GM12801 (cell line): ENCODE data around the gene EVA1B.

Experiments
- TF ChIP-seq, protein P1 (sequence below): IDR thresholded peaks from one replicate; pipeline ENCODE4 v1.5.1; 2011; ENCODE audit warnings: control low read depth; ENCODE audit not compliant: insufficient read length; ENCODE audit errors: extremely low read depth

EVA1B gene

DNA sequence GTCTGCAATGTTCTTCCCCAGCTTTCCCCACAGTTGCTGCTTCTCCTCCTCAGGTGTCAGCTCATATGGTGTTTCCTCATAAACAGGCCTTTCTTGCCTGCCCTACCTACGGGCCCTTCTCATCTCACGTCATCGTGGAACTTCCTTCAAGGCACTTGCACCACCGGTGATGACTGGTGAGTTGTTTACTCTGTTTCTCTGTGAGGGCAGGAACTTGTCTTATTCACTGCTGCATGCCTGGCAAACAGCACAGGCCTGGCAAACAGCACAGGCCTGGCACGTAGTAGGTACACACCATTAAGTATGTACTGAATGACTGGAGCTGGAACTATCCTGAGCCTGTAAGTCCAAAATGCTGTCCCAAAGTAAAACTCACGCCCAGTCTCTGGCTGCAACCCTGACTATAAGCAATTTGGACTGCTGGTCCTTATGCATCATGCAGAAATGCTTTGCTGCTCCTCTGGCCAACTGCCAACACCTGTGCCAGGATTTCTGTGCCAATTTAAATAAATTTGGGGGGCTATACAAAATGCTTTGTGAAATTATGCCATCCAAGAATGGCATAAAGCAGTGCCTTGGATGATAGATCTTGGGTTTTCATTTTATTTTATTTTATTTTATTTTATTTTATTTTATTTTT, 36.6 kb upstream of the EVA1B start:
- TF ChIP-seq, protein P1, sequence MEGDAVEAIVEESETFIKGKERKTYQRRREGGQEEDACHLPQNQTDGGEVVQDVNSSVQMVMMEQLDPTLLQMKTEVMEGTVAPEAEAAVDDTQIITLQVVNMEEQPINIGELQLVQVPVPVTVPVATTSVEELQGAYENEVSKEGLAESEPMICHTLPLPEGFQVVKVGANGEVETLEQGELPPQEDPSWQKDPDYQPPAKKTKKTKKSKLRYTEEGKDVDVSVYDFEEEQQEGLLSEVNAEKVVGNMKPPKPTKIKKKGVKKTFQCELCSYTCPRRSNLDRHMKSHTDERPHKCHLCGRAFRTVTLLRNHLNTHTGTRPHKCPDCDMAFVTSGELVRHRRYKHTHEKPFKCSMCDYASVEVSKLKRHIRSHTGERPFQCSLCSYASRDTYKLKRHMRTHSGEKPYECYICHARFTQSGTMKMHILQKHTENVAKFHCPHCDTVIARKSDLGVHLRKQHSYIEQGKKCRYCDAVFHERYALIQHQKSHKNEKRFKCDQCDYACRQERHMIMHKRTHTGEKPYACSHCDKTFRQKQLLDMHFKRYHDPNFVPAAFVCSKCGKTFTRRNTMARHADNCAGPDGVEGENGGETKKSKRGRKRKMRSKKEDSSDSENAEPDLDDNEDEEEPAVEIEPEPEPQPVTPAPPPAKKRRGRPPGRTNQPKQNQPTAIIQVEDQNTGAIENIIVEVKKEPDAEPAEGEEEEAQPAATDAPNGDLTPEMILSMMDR: no peak

DNA sequence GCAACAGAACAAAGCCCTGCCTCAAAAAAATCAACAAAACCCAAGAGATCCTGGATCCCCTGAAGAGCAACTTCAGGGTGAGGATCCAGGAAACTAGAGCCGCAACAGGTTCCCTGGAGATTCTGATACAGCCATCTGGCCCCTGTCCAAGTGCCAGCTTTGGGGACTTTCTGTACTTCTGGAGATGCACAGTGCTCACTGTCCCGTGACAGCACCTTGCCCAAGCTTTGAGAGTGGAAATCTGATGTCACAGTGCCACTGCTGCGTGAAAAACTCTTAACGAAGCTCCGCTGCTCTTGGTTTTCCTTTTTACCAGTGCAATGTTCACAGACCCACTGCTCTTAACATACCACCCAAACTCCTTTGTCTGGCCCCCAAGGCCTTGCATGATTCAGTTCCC, 35.9 kb upstream of the EVA1B start:
- TF ChIP-seq, protein P1: no peak

DNA sequence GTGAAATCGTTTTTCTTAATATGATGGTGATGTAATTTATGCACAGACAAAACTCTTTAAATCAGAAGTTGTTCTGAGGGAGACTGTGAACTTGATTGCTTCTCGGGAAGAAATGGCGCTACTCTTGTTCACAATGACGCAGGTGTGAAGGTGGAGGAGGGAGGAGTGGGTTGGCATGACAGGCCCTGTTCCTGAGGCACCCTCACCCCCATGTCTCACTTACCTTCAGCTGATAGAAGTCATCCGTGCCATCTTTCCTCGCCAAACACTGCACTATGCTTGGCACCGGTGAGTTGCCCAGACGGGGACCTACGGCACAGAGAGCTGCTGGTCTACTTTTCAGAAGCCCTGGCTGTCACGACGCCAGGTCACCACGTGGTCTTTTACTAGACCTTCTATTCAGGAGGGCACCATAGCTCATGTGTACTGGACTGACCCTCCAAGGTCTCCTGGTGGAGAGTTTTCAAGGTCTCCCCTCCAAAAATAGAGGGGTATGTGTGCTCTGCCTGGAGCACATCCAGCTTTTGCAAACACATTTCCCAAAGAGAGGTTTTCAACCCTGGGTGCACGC, 35.2 kb upstream of the EVA1B start:
- TF ChIP-seq, protein P1: no peak

DNA sequence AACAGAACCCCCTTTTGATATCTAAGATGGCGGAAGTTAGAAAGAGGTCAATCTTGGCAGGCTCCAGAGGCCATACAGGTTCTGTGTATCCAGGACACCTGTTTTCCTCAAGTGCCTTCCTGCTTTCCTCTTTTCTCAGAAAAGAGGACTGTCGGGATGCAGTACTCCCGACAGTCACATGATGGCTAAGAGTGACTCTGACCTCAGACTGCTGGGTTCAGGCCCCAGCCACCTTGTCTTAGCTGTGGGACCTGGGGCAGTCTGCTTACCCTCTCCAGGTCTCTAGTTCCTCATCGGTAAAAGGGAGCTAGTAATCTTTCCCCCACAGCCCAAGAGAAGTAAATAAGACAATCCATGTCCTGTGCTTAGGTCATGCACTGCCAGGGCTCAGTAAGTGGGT, 32.4 kb upstream of the EVA1B start:
- TF ChIP-seq, protein P1: no peak

DNA sequence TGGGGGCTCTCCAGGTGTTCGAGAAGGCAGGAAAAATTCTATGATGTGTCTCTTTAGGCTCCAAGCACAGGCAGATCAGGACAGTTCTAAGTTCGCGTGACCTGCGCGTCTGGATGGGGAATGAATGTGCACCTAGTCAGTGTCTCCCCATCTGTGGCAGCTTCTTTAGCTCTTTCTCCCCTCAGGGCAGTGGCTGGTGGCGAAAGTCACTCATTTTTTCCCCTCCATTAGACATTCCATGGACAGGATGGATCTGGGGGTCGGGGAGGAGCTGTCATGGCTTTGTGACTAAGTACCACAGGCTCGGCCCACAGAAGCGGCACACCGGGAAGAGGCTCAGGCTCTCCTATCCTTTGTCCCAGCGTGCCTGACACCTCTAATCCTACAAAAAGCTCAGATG, 31.0 kb upstream of the EVA1B start:
- TF ChIP-seq, protein P1: no peak

DNA sequence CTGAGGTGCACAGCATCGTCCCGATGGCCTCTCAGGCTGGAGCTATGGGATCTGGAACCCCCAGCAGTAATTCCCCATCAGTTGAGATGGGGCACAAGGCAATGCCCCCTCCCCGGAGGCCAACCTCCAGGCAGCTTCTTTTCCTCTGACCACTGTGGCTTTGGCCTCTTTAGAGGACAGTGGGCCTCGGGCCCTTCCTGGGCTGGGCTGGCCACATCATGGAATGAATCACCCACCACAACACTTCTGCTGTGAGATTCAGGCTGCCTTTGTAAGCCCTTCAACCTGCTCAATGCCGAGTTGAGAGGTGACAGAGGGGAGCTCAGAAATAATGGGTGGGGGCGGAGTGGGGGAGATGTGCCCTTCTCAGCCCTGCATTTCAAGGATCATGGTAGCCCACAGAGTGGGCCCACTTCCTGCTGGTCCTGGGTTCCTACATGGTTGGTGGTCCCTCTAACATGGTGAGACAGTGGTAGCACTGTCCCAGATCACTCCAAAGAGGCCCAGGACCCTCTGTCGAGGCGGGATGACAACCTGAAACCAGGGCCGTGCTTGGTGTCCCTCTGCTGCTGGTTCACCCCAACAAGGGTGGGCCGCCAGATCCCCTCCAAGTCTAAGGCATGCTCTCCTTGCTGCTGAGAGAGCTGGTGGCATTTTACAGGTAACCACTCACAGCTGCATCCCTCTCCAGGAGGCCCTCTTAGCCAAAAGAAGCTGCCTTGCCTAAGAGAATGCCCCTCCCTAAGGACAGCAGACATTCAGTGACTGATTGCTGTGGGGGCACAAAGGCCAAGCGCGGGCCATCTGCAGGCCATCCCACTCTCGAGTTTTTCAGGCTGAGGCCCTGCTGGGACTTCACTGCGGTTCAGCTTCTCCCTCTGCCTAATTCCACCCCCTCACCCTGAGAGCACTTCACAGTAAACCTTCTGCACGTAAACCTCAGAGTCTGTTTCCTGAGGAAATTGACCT, 29.7 kb upstream of the EVA1B start:
- TF ChIP-seq, protein P1: no peak
